Upper lobe of right lung (tissue), 1 donor: ENCODE measurements around the gene CHMP4A. TPM values are rescaled to one million over a fixed set of nuclear protein-coding genes. Genes with fewer than 3 reads are reported as not detected.

Source experiments
- ATAC-seq: fragments of 200-7000 bp; cut with Tn5 transposase; one replicate; pipeline ENCODE4 v1.9.1; 2020; ENCODE audit warnings: mild to moderate bottlenecking, moderate library complexity
- DNase-seq: peaks from one replicate; pipeline ENCODE4 v3.0.0-alpha.2; 2020
- H3K27ac ChIP-seq: fragments of 200-600 bp; one replicate; pipeline ENCODE4 v1.8.0; 2022
- H3K27me3 ChIP-seq: fragments of 200-600 bp; one replicate; pipeline ENCODE4 v1.8.0; 2022; ENCODE audit warnings: mild to moderate bottlenecking
- H3K36me3 ChIP-seq: fragments of 200-600 bp; one replicate; pipeline ENCODE4 v1.8.0; 2022
- H3K4me1 ChIP-seq: fragments of 200-600 bp; one replicate; pipeline ENCODE4 v1.8.0; 2022
- H3K4me3 ChIP-seq: fragments of 200-600 bp; one replicate; pipeline ENCODE4 v1.8.0; 2022; ENCODE audit warnings: mild to moderate bottlenecking
- H3K9me3 ChIP-seq: fragments of 200-600 bp; one replicate; pipeline ENCODE4 v1.8.0; 2022
- CTCF ChIP-seq: fragments of 200-600 bp; IDR thresholded peaks from one replicate; pipeline ENCODE4 v1.8.0; 2022; ENCODE audit warnings: antibody characterized with exemption
- intact Hi-C: fragments of 100-400 bp; cut with DNase I; formaldehyde crosslinking; loops from one replicate; pipeline ENCODE4 v1.11.0; 2022
- total RNA-seq: library from RNA; stranded (reverse); fragmentation: NEBNext Ultra II Directional; extraction: Animal tissue kit (Norgen Biotek cat#: 25700); gene quantifications from one replicate; pipeline ENCODE4 v1.2.1, GENCODE V29; 2021
- donor health status: DM: no; HTN: yes; CAD: no; lungs with severe emphysema.

The CHMP4A gene
- total RNA-seq, 1 donor from 2014 or later = 48.0 TPM

- DNase-seq (no peak), ATAC-seq (no peak)
- no peak overlapping the region for H3K27ac ChIP-seq
- no peak for TF ChIP-seq CTCF
- H3K4me1 ChIP-seq = peaks cover 4% of the 10 kb centered on the region
- H3K4me3 ChIP-seq = peak overlapping the region; percentile 37
- H3K27me3 ChIP-seq = no peaks in the 10 kb centered on the region
- intact Hi-C loops = no loop called here
- no peaks in the 10 kb centered on the region for H3K9me3 ChIP-seq
- peaks cover 45% of the 10 kb centered on the region for H3K36me3 ChIP-seq
Measured at GRCh38 chr14:24172261-24172860, 40.9 kb downstream of the CHMP4A start.

- ATAC-seq (peak; percentile 89), DNase-seq (peak; percentile 85)
- Histone ChIP-seq H3K27me3 (no peaks in the 10 kb centered on the region), H3K9me3 (no peaks in the 10 kb centered on the region), H3K4me3 (peak within 1 kb of the TSS; percentile 37), H3K27ac (peak within 1 kb of the TSS; percentile 17), H3K4me1 (peaks cover 4% of the 10 kb centered on the region), H3K36me3 (peaks cover 45% of the 10 kb centered on the region)
- no peak for TF ChIP-seq CTCF
- intact Hi-C loops = no loop called here
Measured at GRCh38 chr14:24171422-24172260, 41.6 kb downstream of the CHMP4A start, which contains the start of gene REC8. Gene REC8 (plus strand): TSS chr14:24172080. CDS start chr14:24172553, 473 bp downstream.

- intact Hi-C loops = no loop called here
- no peak for DNase-seq
- peaks cover 13% of the 10 kb centered on the region for H3K4me1 ChIP-seq
- TF ChIP-seq CTCF = no peak
- H3K9me3 ChIP-seq = no peaks in the 10 kb centered on the region
- no peak overlapping the region for H3K4me3 ChIP-seq
- H3K36me3 ChIP-seq = peaks cover 63% of the 10 kb centered on the region
- no peaks in the 10 kb centered on the region for H3K27me3 ChIP-seq
- H3K27ac ChIP-seq = peak overlapping the region; percentile 18
- peak; percentile 34 for ATAC-seq
Measured at GRCh38 chr14:24167469-24168114, 45.7 kb downstream of the CHMP4A start.

GRCh38 chr14:24165785-24166184, 47.5 kb downstream of the CHMP4A start:
- Histone ChIP-seq H3K9me3 (no peaks in the 10 kb centered on the region), H3K4me3 (no peak overlapping the region), H3K27ac (no peak overlapping the region), H3K4me1 (peaks cover 18% of the 10 kb centered on the region), H3K27me3 (no peaks in the 10 kb centered on the region), H3K36me3 (peaks cover 68% of the 10 kb centered on the region)
- TF ChIP-seq CTCF = no peak
- DNase-seq = no peak
- intact Hi-C loops = no loop called here
- no peak for ATAC-seq

GRCh38 chr14:24164518-24164991, 48.7 kb downstream of the CHMP4A start:
- H3K9me3 ChIP-seq = no peaks in the 10 kb centered on the region
- peaks cover 76% of the 10 kb centered on the region for H3K36me3 ChIP-seq
- DNase-seq (no peak), ATAC-seq (no peak)
- H3K27ac ChIP-seq = no peak overlapping the region
- no peaks in the 10 kb centered on the region for H3K27me3 ChIP-seq
- no peak for TF ChIP-seq CTCF
- no peak overlapping the region for H3K4me3 ChIP-seq
- intact Hi-C loops = no loop called here
- peaks cover 23% of the 10 kb centered on the region for H3K4me1 ChIP-seq
